ENCODE data around the gene PMPCA. TPM values are rescaled to one million over a fixed set of nuclear protein-coding genes. Genes with fewer than 3 reads are reported as not detected.

The PMPCA gene
- total and polyA plus RNA-seq, 2 experiments from 2014 or later, result 61.3 to 88.2 TPM

DNA sequence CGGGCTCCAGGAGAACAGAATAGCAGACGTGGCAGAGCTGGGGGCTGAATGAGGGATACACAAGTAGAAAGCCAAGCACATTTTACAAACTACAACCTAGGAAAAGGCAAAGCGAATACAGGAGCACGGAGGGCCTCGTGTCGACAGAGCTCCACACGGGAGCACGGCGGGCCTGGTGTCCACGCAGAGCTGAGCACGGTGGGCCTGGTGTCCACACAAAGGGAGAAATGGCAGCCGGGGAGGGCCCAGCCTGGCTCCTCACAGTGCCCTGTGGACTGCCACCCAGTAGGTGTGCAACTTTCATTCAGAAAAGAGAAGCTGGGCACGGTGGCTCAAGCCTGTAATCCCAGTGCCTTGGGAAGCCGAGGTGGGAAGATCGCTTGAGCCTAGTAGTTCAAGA lies 32.6 kb downstream of the PMPCA start:
- peaks cover 27% of the 10 kb centered on the region for H3K36me3 ChIP-seq (ENCODE audit: insufficient read depth)

More for the DNA sequence above, 32.6 kb downstream of the PMPCA start:
- H3K4me3 ChIP-seq, result no peak overlapping the region
- H3K36me3 Mint-ChIP-seq (ENCODE audit: low read depth), result peaks cover 70% of the 10 kb centered on the region
- peaks cover 5% of the 10 kb centered on the region for H3K79me2 ChIP-seq (replicated peaks; ENCODE audit: insufficient read depth)
- H3K9me2 ChIP-seq (ENCODE audit: insufficient read depth), result no peaks in the 10 kb centered on the region
- no peak overlapping the region; the same call in 2 of the 3 replicates for H3K4me3 Mint-ChIP-seq
- ATAC-seq (no peak), DNase-seq (ENCODE audit: low spot score) (no peak)
- peaks cover 35% of the 10 kb centered on the region for H3F3A ChIP-seq (replicated peaks; ENCODE audit: low read depth)
- no peak overlapping the region for H3K4me2 ChIP-seq
- H4K20me1 ChIP-seq (replicated peaks; ENCODE audit: insufficient read depth), result peaks cover 14% of the 10 kb centered on the region
- peaks cover 3% of the 10 kb centered on the region; the same call in 2 of the 3 replicates for H3K4me1 Mint-ChIP-seq
- H3K27ac Mint-ChIP-seq, result no peak overlapping the region
- peaks cover 2% of the 10 kb centered on the region; the same call in 1 of the 3 replicates for H3K9me3 Mint-ChIP-seq
- no peak overlapping the region for H3K27ac ChIP-seq (ENCODE audit: low read depth)
- peaks cover 7% of the 10 kb centered on the region for H3K27me3 Mint-ChIP-seq (ENCODE audit: insufficient read depth, low read depth, poor library complexity)
- no peaks in the 10 kb centered on the region for H3K27me3 ChIP-seq (ENCODE audit: insufficient read depth)
- TF ChIP-seq, protein P1, sequence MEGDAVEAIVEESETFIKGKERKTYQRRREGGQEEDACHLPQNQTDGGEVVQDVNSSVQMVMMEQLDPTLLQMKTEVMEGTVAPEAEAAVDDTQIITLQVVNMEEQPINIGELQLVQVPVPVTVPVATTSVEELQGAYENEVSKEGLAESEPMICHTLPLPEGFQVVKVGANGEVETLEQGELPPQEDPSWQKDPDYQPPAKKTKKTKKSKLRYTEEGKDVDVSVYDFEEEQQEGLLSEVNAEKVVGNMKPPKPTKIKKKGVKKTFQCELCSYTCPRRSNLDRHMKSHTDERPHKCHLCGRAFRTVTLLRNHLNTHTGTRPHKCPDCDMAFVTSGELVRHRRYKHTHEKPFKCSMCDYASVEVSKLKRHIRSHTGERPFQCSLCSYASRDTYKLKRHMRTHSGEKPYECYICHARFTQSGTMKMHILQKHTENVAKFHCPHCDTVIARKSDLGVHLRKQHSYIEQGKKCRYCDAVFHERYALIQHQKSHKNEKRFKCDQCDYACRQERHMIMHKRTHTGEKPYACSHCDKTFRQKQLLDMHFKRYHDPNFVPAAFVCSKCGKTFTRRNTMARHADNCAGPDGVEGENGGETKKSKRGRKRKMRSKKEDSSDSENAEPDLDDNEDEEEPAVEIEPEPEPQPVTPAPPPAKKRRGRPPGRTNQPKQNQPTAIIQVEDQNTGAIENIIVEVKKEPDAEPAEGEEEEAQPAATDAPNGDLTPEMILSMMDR (conservative IDR thresholded peaks at IDR 0.05; ENCODE audit: low read depth in 2 of 2), result no peak
- no peak for TF ChIP-seq EZH2phosphoT487 (IDR thresholded peaks at IDR 0.05; ENCODE audit: unreplicated experiment)
- no peak for TF ChIP-seq ZNF114 (CRISPR knock-in tag; IDR thresholded peaks at IDR 0.05)
- TF ChIP-seq POLR2AphosphoS5 (IDR thresholded peaks at IDR 0.05; ENCODE audit: low read depth), result no peak
- no peak for TF ChIP-seq JUNB (IDR thresholded peaks at IDR 0.05; ENCODE audit: unreplicated experiment)
- TF ChIP-seq, protein P2, sequence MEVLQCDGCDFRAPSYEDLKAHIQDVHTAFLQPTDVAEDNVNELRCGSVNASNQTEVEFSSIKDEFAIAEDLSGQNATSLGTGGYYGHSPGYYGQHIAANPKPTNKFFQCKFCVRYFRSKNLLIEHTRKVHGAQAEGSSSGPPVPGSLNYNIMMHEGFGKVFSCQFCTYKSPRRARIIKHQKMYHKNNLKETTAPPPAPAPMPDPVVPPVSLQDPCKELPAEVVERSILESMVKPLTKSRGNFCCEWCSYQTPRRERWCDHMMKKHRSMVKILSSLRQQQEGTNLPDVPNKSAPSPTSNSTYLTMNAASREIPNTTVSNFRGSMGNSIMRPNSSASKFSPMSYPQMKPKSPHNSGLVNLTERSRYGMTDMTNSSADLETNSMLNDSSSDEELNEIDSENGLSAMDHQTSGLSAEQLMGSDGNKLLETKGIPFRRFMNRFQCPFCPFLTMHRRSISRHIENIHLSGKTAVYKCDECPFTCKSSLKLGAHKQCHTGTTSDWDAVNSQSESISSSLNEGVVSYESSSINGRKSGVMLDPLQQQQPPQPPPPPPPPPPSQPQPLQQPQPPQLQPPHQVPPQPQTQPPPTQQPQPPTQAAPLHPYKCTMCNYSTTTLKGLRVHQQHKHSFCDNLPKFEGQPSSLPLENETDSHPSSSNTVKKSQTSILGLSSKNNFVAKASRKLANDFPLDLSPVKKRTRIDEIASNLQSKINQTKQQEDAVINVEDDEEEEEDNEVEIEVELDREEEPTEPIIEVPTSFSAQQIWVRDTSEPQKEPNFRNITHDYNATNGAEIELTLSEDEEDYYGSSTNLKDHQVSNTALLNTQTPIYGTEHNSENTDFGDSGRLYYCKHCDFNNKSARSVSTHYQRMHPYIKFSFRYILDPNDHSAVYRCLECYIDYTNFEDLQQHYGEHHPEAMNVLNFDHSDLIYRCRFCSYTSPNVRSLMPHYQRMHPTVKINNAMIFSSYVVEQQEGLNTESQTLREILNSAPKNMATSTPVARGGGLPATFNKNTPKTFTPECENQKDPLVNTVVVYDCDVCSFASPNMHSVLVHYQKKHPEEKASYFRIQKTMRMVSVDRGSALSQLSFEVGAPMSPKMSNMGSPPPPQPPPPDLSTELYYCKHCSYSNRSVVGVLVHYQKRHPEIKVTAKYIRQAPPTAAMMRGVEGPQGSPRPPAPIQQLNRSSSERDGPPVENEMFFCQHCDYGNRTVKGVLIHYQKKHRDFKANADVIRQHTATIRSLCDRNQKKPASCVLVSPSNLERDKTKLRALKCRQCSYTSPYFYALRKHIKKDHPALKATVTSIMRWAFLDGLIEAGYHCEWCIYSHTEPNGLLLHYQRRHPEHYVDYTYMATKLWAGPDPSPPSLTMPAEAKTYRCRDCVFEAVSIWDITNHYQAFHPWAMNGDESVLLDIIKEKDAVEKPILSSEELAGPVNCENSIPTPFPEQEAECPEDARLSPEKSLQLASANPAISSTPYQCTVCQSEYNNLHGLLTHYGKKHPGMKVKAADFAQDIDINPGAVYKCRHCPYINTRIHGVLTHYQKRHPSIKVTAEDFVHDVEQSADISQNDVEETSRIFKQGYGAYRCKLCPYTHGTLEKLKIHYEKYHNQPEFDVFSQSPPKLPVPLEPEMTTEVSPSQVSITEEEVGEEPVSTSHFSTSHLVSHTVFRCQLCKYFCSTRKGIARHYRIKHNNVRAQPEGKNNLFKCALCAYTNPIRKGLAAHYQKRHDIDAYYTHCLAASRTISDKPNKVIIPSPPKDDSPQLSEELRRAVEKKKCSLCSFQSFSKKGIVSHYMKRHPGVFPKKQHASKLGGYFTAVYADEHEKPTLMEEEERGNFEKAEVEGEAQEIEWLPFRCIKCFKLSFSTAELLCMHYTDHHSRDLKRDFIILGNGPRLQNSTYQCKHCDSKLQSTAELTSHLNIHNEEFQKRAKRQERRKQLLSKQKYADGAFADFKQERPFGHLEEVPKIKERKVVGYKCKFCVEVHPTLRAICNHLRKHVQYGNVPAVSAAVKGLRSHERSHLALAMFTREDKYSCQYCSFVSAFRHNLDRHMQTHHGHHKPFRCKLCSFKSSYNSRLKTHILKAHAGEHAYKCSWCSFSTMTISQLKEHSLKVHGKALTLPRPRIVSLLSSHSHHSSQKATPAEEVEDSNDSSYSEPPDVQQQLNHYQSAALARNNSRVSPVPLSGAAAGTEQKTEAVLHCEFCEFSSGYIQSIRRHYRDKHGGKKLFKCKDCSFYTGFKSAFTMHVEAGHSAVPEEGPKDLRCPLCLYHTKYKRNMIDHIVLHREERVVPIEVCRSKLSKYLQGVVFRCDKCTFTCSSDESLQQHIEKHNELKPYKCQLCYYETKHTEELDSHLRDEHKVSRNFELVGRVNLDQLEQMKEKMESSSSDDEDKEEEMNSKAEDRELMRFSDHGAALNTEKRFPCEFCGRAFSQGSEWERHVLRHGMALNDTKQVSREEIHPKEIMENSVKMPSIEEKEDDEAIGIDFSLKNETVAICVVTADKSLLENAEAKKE (CRISPR knock-in tag; IDR thresholded peaks at IDR 0.05), result no peak
- TF ChIP-seq EZH2 (IDR thresholded peaks at IDR 0.05; ENCODE audit: low read depth, unreplicated experiment), result no peak
- TF ChIP-seq, protein P3, sequence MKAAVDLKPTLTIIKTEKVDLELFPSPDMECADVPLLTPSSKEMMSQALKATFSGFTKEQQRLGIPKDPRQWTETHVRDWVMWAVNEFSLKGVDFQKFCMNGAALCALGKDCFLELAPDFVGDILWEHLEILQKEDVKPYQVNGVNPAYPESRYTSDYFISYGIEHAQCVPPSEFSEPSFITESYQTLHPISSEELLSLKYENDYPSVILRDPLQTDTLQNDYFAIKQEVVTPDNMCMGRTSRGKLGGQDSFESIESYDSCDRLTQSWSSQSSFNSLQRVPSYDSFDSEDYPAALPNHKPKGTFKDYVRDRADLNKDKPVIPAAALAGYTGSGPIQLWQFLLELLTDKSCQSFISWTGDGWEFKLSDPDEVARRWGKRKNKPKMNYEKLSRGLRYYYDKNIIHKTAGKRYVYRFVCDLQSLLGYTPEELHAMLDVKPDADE (IDR thresholded peaks at IDR 0.05), result no peak
- no peak for TF ChIP-seq STAT1 (IDR thresholded peaks at IDR 0.05; ENCODE audit: unreplicated experiment)
- no peak for TF ChIP-seq ZNF331 (CRISPR knock-in tag; IDR thresholded peaks at IDR 0.05; ENCODE audit: low read depth)
- TF ChIP-seq, protein P4, sequence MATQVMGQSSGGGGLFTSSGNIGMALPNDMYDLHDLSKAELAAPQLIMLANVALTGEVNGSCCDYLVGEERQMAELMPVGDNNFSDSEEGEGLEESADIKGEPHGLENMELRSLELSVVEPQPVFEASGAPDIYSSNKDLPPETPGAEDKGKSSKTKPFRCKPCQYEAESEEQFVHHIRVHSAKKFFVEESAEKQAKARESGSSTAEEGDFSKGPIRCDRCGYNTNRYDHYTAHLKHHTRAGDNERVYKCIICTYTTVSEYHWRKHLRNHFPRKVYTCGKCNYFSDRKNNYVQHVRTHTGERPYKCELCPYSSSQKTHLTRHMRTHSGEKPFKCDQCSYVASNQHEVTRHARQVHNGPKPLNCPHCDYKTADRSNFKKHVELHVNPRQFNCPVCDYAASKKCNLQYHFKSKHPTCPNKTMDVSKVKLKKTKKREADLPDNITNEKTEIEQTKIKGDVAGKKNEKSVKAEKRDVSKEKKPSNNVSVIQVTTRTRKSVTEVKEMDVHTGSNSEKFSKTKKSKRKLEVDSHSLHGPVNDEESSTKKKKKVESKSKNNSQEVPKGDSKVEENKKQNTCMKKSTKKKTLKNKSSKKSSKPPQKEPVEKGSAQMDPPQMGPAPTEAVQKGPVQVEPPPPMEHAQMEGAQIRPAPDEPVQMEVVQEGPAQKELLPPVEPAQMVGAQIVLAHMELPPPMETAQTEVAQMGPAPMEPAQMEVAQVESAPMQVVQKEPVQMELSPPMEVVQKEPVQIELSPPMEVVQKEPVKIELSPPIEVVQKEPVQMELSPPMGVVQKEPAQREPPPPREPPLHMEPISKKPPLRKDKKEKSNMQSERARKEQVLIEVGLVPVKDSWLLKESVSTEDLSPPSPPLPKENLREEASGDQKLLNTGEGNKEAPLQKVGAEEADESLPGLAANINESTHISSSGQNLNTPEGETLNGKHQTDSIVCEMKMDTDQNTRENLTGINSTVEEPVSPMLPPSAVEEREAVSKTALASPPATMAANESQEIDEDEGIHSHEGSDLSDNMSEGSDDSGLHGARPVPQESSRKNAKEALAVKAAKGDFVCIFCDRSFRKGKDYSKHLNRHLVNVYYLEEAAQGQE (IDR thresholded peaks at IDR 0.05; ENCODE audit: unreplicated experiment), result no peak
- no peak for TF ChIP-seq NANOG (IDR thresholded peaks at IDR 0.05; ENCODE audit: borderline replicate concordance)
- no peak for TF ChIP-seq CREB1 (CRISPR knock-in tag; IDR thresholded peaks at IDR 0.05; ENCODE audit: low read depth)
- H2AFZ ChIP-seq, result no peak overlapping the region
- no peaks in the 10 kb centered on the region for H3K4me1 ChIP-seq (ENCODE audit: insufficient read depth)

All from GM23338 (cell line).